GM12878 (cell line): ENCODE data around the gene PIEZO2. TPM values are rescaled to one million over a fixed set of nuclear protein-coding genes. Genes with fewer than 3 reads are reported as not detected.

Experiments used
- ASH2L ChIP-seq: fragments of 300-600, 200-600 bp; sonication (generic); IDR thresholded peaks from 2 replicates; pipeline ENCODE4 v1.6.1; 2017; ENCODE audit warnings: low read depth, mild to moderate bottlenecking, borderline replicate concordance
- BHLHE40 ChIP-seq, 2 experiments: fragments of 450-650 bp in 1 of 2; IDR thresholded peaks; 2 replicates each; pipeline ENCODE4 v1.6.1; 2011 to 2017; ENCODE audit warnings: low read depth in 2 of 2, borderline replicate concordance in 1 of 2, improper control_type of control experiment in 1 of 2, low read length in 1 of 2, mild to moderate bottlenecking in 1 of 2
- EZH2 ChIP-seq: IDR thresholded peaks from 2 replicates; pipeline ENCODE4 v1.6.1; 2012; ENCODE audit warnings: low read depth, mild to moderate bottlenecking, control low read depth, inconsistent platforms, low read length, borderline replicate concordance; ENCODE audit not compliant: control insufficient read depth
- FOXK2 ChIP-seq: fragments of 450-650 bp; IDR thresholded peaks from 2 replicates; pipeline ENCODE4 v1.6.1; 2017; ENCODE audit warnings: mild to moderate bottlenecking, moderate library complexity
- IRF3 ChIP-seq: fragments of 450-650 bp; IDR thresholded peaks from 2 replicates; pipeline ENCODE4 v1.6.1; 2014; ENCODE audit warnings: mild to moderate bottlenecking
- JUND ChIP-seq: IDR thresholded peaks from 2 replicates; pipeline ENCODE4 v1.6.1; 2012; ENCODE audit warnings: low read depth, mild to moderate bottlenecking, low read length, improper control_type of control experiment, moderate library complexity
- KAT2A ChIP-seq: conservative IDR thresholded peaks from 2 replicates; pipeline ENCODE4 v1.6.1; 2011; ENCODE audit warnings: low read depth, low read length; ENCODE audit not compliant: control insufficient read depth
- MTA2 ChIP-seq: fragments of 450-650 bp; IDR thresholded peaks from 2 replicates; pipeline ENCODE4 v1.6.1; 2016; ENCODE audit warnings: low read depth, mild to moderate bottlenecking, moderate library complexity
- MTA3 ChIP-seq: IDR thresholded peaks from 2 replicates; pipeline ENCODE4 v1.6.1; 2012; ENCODE audit warnings: low read length, inconsistent platforms, borderline replicate concordance
- NR2C2 ChIP-seq: IDR thresholded peaks from 2 replicates; pipeline ENCODE4 v1.6.1; 2011; ENCODE audit warnings: borderline replicate concordance, low read depth; ENCODE audit not compliant: control insufficient read depth, insufficient read length
- NRF1 ChIP-seq: conservative IDR thresholded peaks from 2 replicates; pipeline ENCODE4 v1.6.1; 2011; ENCODE audit warnings: mild to moderate bottlenecking, low read depth, low read length, improper control_type of control experiment
- PAX8 ChIP-seq: fragments of 450-650 bp; IDR thresholded peaks from 2 replicates; pipeline ENCODE4 v1.6.1; 2017; ENCODE audit warnings: mild to moderate bottlenecking, moderate library complexity
- PRDM15 ChIP-seq: fragments of 450-650 bp; formaldehyde crosslinking; IDR thresholded peaks from 2 replicates; pipeline ENCODE4 v1.4.0; 2020; ENCODE audit warnings: mild to moderate bottlenecking, moderate library complexity
- RCOR1 ChIP-seq: conservative IDR thresholded peaks from 2 replicates; pipeline ENCODE4 v1.6.1; 2012; ENCODE audit warnings: low read depth, low read length, improper control_type of control experiment
- TAF1 ChIP-seq: IDR thresholded peaks from 2 replicates; pipeline ENCODE4 v1.6.1; 2011; ENCODE audit warnings: mild to moderate bottlenecking, low read depth, low read length, borderline replicate concordance
- YY1 ChIP-seq: IDR thresholded peaks from 2 replicates; pipeline ENCODE4 v1.6.1; 2011; ENCODE audit warnings: low read depth, mild to moderate bottlenecking, low read length
- ZBTB40 ChIP-seq: fragments of 450-650 bp; IDR thresholded peaks from 2 replicates; pipeline ENCODE4 v1.6.1; 2016; ENCODE audit warnings: mild to moderate bottlenecking, moderate library complexity, borderline replicate concordance
- ZNF384 ChIP-seq: IDR thresholded peaks from 2 replicates; pipeline ENCODE4 v1.6.1; 2012; ENCODE audit warnings: low read depth, mild to moderate bottlenecking, low read length, improper control_type of control experiment, borderline replicate concordance
- polyA plus RNA-seq, 11 experiments: library from polyadenylated mRNA; depleted of rRNA in 4 of 11; unstranded in 6 of 11; stranded (reverse) in 5 of 11; fragments of >200 nt; fragmentation: Nextera tagmentation in 4 of 11; fragmentation: Illumina TruSeq in 1 of 11; extraction: Ambion mirVana in 4 of 11; extraction: Trizol in 1 of 11; gene quantifications; 1 replicate in 1 of 11; 2 replicates in 10 of 11; pipeline versions ENCODE4 v1.2.1 to v1.2.3, GENCODE V29; 2011 to 2016; ENCODE audit warnings: inconsistent platforms in 2 of 11, missing spikeins in 2 of 11, low read depth in 1 of 11
- total RNA-seq, 4 experiments: library from RNA; depleted of rRNA in 3 of 4; stranded (reverse); fragments of >200 nt in 3 of 4; fragmentation: Illumina TruSeq in 1 of 4; extraction: Trizol in 1 of 4; gene quantifications; 2 replicates each; pipeline versions ENCODE4 v1.2.1 to v1.2.3, GENCODE V29; 2013 to 2021
- TF ChIP-seq, protein P1 (sequence below): IDR thresholded peaks from 2 replicates; pipeline ENCODE4 v1.6.1; 2011; ENCODE audit warnings: borderline replicate concordance, low read depth, mild to moderate bottlenecking, moderate library complexity, mixed read lengths, low read length; ENCODE audit not compliant: insufficient read depth; ENCODE audit errors: extremely low read length

PIEZO2 gene
- total and polyA plus RNA-seq, 10 of the 15 experiments (the other 5 are each of a cell fraction or from before 2014, with no cell fraction given) = 6.7 to 42.3 (median 27.4) TPM

- TF ChIP-seq JUND (peak; percentile 75; the same call in 1 of the 2 replicates), PRDM15 (no peak), YY1 (0 out of 2 replicates have a peak, but pooled peaks have one; percentile 14), ZBTB40 (no peak), RCOR1 (no peak), EZH2 (no peak), ZNF384 (no peak), BHLHE40 (IDR thresholded peaks at IDR 0.05; ENCODE audit: borderline replicate concordance in 1 of 2, low read depth in 2 of 2, low read length in 1 of 2) (peak in 1 of 2 experiments; percentile 35; a peak in 2 of 4 replicates), TAF1 (no peak), NRF1 (no peak), FOXK2 (no peak), NR2C2 (no peak), KAT2A (no peak), MTA2 (peak; percentile 74), PAX8 (no peak), IRF3 (no peak), MTA3 (no peak), ASH2L (no peak)
- TF ChIP-seq, protein P1, sequence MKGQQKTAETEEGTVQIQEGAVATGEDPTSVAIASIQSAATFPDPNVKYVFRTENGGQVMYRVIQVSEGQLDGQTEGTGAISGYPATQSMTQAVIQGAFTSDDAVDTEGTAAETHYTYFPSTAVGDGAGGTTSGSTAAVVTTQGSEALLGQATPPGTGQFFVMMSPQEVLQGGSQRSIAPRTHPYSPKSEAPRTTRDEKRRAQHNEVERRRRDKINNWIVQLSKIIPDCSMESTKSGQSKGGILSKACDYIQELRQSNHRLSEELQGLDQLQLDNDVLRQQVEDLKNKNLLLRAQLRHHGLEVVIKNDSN = no peak
These were observed 310.8 kb downstream of the PIEZO2 start (continued) for GRCh38 chr18:10838553-10838952.
